Body of pancreas (tissue), 4 donors: ENCODE results near the gene DHH.

Source experiments
- POLR2A ChIP-seq, 3 donors: fragments of 450-650 bp; IDR thresholded peaks; one replicate each; pipeline ENCODE4 v1.6.1; 2016; ENCODE audit warnings: antibody characterized with exemption in 3 of 3, mild to moderate bottlenecking in 2 of 3
- TF ChIP-seq, protein P1 (sequence below), 7 experiments: fragments of 450-650 bp in 4 of 7; fragments of 200-600 bp in 3 of 7; sonication (generic) in 3 of 7; IDR thresholded peaks; one replicate each; pipeline ENCODE4 v1.5.1; 2016 to 2019; ENCODE audit warnings: antibody characterized with exemption in 7 of 7

DNA sequence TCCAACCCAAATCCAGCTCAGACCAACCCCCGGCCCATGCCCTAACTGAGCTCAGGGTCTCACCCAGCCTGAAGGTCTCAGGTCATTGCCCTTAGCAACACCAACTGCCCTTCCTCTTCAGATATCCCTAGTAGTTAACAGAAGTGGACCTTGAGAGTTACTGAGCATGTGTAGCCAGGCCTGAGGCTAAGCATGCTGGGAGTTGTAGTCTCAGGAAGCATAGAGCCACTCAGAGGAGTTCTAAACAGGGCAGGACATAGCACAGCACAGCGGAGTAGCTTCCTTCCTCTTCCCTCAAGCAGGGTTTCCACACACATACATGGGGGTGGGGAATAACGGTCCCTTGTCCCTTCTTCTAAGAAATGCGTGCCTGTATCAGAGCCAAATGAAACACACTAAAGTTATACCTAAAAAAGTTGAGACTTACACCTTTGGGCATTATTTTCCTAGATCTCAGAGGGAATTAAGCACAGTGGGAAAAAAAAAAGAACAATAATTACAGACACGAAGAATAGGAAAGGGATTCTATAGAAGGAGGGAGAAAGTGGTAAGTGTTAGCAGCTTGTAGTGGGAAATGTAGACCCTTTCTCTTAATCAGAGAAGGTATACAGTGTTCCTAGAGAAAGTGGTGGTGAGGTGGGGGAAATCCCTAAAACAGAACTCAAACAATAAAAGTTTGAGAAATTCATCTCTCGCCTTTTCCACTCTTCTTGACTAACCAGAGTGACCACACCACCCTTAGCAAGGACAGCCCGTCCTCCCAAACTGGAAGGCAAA lies 38.4 kb downstream of the DHH start:
- TF ChIP-seq, protein P1, sequence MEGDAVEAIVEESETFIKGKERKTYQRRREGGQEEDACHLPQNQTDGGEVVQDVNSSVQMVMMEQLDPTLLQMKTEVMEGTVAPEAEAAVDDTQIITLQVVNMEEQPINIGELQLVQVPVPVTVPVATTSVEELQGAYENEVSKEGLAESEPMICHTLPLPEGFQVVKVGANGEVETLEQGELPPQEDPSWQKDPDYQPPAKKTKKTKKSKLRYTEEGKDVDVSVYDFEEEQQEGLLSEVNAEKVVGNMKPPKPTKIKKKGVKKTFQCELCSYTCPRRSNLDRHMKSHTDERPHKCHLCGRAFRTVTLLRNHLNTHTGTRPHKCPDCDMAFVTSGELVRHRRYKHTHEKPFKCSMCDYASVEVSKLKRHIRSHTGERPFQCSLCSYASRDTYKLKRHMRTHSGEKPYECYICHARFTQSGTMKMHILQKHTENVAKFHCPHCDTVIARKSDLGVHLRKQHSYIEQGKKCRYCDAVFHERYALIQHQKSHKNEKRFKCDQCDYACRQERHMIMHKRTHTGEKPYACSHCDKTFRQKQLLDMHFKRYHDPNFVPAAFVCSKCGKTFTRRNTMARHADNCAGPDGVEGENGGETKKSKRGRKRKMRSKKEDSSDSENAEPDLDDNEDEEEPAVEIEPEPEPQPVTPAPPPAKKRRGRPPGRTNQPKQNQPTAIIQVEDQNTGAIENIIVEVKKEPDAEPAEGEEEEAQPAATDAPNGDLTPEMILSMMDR (IDR thresholded peaks at IDR 0.05): no peak
- TF ChIP-seq POLR2A (IDR thresholded peaks at IDR 0.05): no peak
